ENCODE measurements around the gene ZNF385C. TPM values are rescaled to one million over a fixed set of nuclear protein-coding genes. Genes with fewer than 3 reads are reported as not detected.

Gene ZNF385C
- total and polyA plus RNA-seq, 3 donors from 2014 or later = 17.9 to 26.6 (median 21.4) TPM

- H3K4me3 ChIP-seq = no peak overlapping the region
- H3K4me1 ChIP-seq = peaks cover 19% of the 10 kb centered on the region
- H3K9me3 ChIP-seq = no peaks in the 10 kb centered on the region
- no peak overlapping the region for H3K27ac ChIP-seq
- DNase-seq = no peak
- H3K36me3 ChIP-seq (ENCODE audit: low read depth, missing control alignments) = no peaks in the 10 kb centered on the region
- intact Hi-C loops (cut with DNase I; ENCODE audit: low total_unique reads) = no loop called here
- H3K27me3 ChIP-seq = no peaks in the 10 kb centered on the region
- 63 to 68% methylated on average over 6 of the region's 6 CpGs for whole genome bisulfite sequencing, 2 donors
- TF ChIP-seq POLR2A (IDR thresholded peaks at IDR 0.05) (no peak), CTCF (IDR thresholded peaks at IDR 0.05) (no peak)
Observed at GRCh38 chr17:42075789-42076188, 22.5 kb downstream of the ZNF385C start.

GRCh38 chr17:42072323-42073187, 25.7 kb downstream of the ZNF385C start:
- intact Hi-C loops (cut with DNase I; ENCODE audit: low total_unique reads) = no loop called here
- Histone ChIP-seq H3K9me3 (no peaks in the 10 kb centered on the region), H3K36me3 (ENCODE audit: low read depth, missing control alignments) (no peaks in the 10 kb centered on the region), H3K4me3 (peak overlapping the region; percentile 39 to 43), H3K4me1 (peaks cover 16% of the 10 kb centered on the region), H3K27ac (no peak overlapping the region), H3K27me3 (no peaks in the 10 kb centered on the region)
- TF ChIP-seq CTCF (IDR thresholded peaks at IDR 0.05) = no peak
- TF ChIP-seq POLR2A (IDR thresholded peaks at IDR 0.05) = no peak
- DNase-seq = no peak
- WGBS, 2 donors = 10 to 12% methylated on average over 22 to 25 of the region's 67 CpGs

GRCh38 chr17:42071810-42072209, 26.5 kb downstream of the ZNF385C start:
- H3K27me3 ChIP-seq = no peaks in the 10 kb centered on the region
- H3K4me3 ChIP-seq = peak overlapping the region in 1 of 2 donors; percentile 39
- no peak for DNase-seq
- no peaks in the 10 kb centered on the region for H3K9me3 ChIP-seq
- no peaks in the 10 kb centered on the region for H3K36me3 ChIP-seq (ENCODE audit: low read depth, missing control alignments)
- no peak overlapping the region for H3K27ac ChIP-seq
- peaks cover 14% of the 10 kb centered on the region for H3K4me1 ChIP-seq
- WGBS, 2 donors = 11 to 13% methylated on average over 3 of the region's 3 CpGs
- TF ChIP-seq CTCF (IDR thresholded peaks at IDR 0.05) (no peak), POLR2A (IDR thresholded peaks at IDR 0.05) (no peak)
- intact Hi-C loops (cut with DNase I; ENCODE audit: low total_unique reads) = no loop called here

- Histone ChIP-seq H3K36me3 (ENCODE audit: low read depth, missing control alignments) (no peaks in the 10 kb centered on the region), H3K9me3 (no peaks in the 10 kb centered on the region), H3K27me3 (no peaks in the 10 kb centered on the region), H3K27ac (no peak overlapping the region), H3K4me3 (no peak overlapping the region), H3K4me1 (peaks cover 14% of the 10 kb centered on the region)
- TF ChIP-seq CTCF (IDR thresholded peaks at IDR 0.05) (no peak), POLR2A (IDR thresholded peaks at IDR 0.05) (no peak)
- intact Hi-C loops (cut with DNase I; ENCODE audit: low total_unique reads) = no loop called here
- WGBS, 2 donors = 90 to 100% methylated on average over 1 to 3 of the region's 3 CpGs
- DNase-seq = no peak
Observed at GRCh38 chr17:42068979-42069378, 29.3 kb downstream of the ZNF385C start.

Data from testis (tissue), 3 donors.